Measurements from ENCODE around the gene POLR2A. TPM values are rescaled to one million over a fixed set of nuclear protein-coding genes. Genes with fewer than 3 reads are reported as not detected.

Gene POLR2A
- total and polyA plus RNA-seq, 10 of the 15 experiments (the other 5 are each of a cell fraction or from before 2014, with no cell fraction given) = 1.7 to 121 (median 33.4) TPM

DNA sequence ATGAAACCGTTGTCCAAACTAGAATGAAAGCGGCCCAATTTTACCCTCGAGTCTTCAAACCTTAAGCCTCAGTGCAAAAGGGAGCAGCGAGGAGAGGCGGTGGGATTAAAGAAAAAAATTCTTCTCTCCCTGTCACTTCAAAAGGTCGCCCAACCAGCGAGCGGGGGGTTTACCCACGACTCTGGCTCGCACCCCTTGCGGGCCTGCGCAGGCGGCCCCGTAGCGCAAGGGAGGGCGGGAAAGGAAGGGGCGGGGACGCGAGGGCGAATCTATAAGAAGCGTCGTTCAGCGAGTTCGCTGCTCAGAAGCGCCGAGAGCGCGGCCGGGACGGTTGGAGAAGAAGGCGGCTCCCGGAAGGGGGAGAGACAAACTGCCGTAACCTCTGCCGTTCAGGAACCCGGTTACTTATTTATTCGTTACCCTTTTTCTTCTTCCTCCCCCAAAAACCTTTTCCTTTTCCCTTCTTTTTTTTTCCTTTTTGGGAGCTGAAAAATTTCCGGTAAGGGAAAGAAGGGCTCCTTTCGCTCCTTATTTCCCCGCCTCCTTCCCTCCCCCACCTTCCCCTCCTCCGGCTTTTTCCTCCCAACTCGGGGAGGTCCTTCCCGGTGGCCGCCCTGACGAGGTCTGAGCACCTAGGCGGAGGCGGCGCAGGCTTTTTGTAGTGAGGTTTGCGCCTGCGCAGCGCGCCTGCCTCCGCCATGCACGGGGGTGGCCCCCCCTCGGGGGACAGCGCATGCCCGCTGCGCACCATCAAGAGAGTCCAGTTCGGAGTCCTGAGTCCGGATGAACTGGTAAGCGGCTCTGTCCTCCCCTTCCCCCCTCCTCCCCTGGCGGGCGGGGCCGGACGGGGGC lies at the start of gene POLR2A (continued):
- 0 out of 2 replicates have a peak, but pooled peaks have one; percentile 15 for TF ChIP-seq ASH2L (IDR thresholded peaks at IDR 0.05; ENCODE audit: borderline replicate concordance, low read depth)
- 0 out of 2 replicates have a peak, but pooled peaks have one; percentile 48 for TF ChIP-seq GATAD2B (conservative IDR thresholded peaks at IDR 0.05; ENCODE audit: low read depth)
- peak; percentile 95 for TF ChIP-seq RELB (IDR thresholded peaks at IDR 0.05; ENCODE audit: low read depth)
- peak; percentile 97 for TF ChIP-seq CHD1 (IDR thresholded peaks at IDR 0.05; ENCODE audit: low read depth, low read length)
- TF ChIP-seq, protein P1, sequence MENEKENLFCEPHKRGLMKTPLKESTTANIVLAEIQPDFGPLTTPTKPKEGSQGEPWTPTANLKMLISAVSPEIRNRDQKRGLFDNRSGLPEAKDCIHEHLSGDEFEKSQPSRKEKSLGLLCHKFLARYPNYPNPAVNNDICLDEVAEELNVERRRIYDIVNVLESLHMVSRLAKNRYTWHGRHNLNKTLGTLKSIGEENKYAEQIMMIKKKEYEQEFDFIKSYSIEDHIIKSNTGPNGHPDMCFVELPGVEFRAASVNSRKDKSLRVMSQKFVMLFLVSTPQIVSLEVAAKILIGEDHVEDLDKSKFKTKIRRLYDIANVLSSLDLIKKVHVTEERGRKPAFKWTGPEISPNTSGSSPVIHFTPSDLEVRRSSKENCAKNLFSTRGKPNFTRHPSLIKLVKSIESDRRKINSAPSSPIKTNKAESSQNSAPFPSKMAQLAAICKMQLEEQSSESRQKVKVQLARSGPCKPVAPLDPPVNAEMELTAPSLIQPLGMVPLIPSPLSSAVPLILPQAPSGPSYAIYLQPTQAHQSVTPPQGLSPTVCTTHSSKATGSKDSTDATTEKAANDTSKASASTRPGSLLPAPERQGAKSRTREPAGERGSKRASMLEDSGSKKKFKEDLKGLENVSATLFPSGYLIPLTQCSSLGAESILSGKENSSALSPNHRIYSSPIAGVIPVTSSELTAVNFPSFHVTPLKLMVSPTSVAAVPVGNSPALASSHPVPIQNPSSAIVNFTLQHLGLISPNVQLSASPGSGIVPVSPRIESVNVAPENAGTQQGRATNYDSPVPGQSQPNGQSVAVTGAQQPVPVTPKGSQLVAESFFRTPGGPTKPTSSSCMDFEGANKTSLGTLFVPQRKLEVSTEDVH (IDR thresholded peaks at IDR 0.05; ENCODE audit: low read depth, partially characterized antibody) = peak; percentile 71
- peak; percentile 96 for TF ChIP-seq JUND (IDR thresholded peaks at IDR 0.05; ENCODE audit: low read depth, low read length)
- TF ChIP-seq RAD51 (IDR thresholded peaks at IDR 0.05) = no peak
- no peak for TF ChIP-seq ZNF274 (IDR thresholded peaks at IDR 0.05; ENCODE audit: insufficient read depth, insufficient read length)

All from GM12878 (cell line).